ENCODE measurements around the gene RACGAP1. TPM values are rescaled to one million over a fixed set of nuclear protein-coding genes. Genes with fewer than 3 reads are reported as not detected.

Gene RACGAP1
- total and polyA plus RNA-seq, 2 of the 4 experiments (the other 2 are of a cell fraction): 37.9 to 110 TPM

GRCh38 chr12:49976557-49976956, 48.7 kb downstream of the RACGAP1 start:
- H2BK20ac ChIP-seq (ENCODE audit: low read depth, low read length): no peak overlapping the region
- H3K56ac ChIP-seq (ENCODE audit: extremely low read depth, insufficient read depth, low read length): no peak overlapping the region
- no peak overlapping the region for H2AK5ac ChIP-seq (ENCODE audit: low read depth, low read length)
- H3K79me1 ChIP-seq (ENCODE audit: low read depth in 1 of 2, low read length in 2 of 2): no peaks in the 10 kb centered on the region
- no peaks in the 10 kb centered on the region for H3K9me3 ChIP-seq (ENCODE audit: control insufficient read depth, insufficient read depth, low read length)
- POLR2A ChIA-PET (ENCODE audit: unreplicated experiment): no interaction called here
- H3K18ac ChIP-seq (ENCODE audit: low read depth, low read length): no peak overlapping the region
- no peak overlapping the region for H4K91ac ChIP-seq (ENCODE audit: insufficient read depth, low read depth, low read length)
- H2BK120ac ChIP-seq (ENCODE audit: low read depth, low read length): no peak overlapping the region
- dilution Hi-C loops (cut with HindIII; ENCODE audit: low sequenced_read_pairs, unreplicated experiment): no loop called here
- H3K9me1 ChIP-seq (ENCODE audit: insufficient read depth, low read length): no peaks in the 10 kb centered on the region
- no peak overlapping the region for H2AFZ ChIP-seq (replicated peaks; ENCODE audit: low read length, poor library complexity)
- H4K8ac ChIP-seq (ENCODE audit: low read depth in 2 of 2, low read length in 2 of 2): no peak overlapping the region
- DNase-seq (no peak), ATAC-seq (ENCODE audit: low read depth) (no peak)
- WGBS, 2 experiments (ENCODE audit: extremely low coverage in 2 of 2, insufficient read length in 1 of 2): no CpG with 5 or more reads among the region's 2 CpGs
- intact Hi-C loops (cut with micrococcal nuclease): no loop called here
- H3K4ac ChIP-seq (ENCODE audit: low read depth, low read length): no peak overlapping the region
- CTCF ChIA-PET: interaction anchor here (1.2 kb wide), 1 partner anchor 79 kb away, joined by 4 read pairs; no protein-coding TSS in a partner anchor
- TF ChIP-seq, protein P1, sequence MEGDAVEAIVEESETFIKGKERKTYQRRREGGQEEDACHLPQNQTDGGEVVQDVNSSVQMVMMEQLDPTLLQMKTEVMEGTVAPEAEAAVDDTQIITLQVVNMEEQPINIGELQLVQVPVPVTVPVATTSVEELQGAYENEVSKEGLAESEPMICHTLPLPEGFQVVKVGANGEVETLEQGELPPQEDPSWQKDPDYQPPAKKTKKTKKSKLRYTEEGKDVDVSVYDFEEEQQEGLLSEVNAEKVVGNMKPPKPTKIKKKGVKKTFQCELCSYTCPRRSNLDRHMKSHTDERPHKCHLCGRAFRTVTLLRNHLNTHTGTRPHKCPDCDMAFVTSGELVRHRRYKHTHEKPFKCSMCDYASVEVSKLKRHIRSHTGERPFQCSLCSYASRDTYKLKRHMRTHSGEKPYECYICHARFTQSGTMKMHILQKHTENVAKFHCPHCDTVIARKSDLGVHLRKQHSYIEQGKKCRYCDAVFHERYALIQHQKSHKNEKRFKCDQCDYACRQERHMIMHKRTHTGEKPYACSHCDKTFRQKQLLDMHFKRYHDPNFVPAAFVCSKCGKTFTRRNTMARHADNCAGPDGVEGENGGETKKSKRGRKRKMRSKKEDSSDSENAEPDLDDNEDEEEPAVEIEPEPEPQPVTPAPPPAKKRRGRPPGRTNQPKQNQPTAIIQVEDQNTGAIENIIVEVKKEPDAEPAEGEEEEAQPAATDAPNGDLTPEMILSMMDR (conservative IDR thresholded peaks at IDR 0.05; ENCODE audit: low read depth, low read length): no peak
- TF ChIP-seq RCOR1 (IDR thresholded peaks at IDR 0.05; ENCODE audit: insufficient replicate concordance, low read length) (no peak), CHD1 (IDR thresholded peaks at IDR 0.05; ENCODE audit: low read depth, low read length) (no peak), RAD21 (IDR thresholded peaks at IDR 0.05; ENCODE audit: low read length) (no peak), MAFK (IDR thresholded peaks at IDR 0.05; ENCODE audit: low read depth, low read length) (no peak), NFE2L2 (IDR thresholded peaks at IDR 0.05; ENCODE audit: low read depth, low read length) (no peak), POLR2A (IDR thresholded peaks at IDR 0.05; ENCODE audit: low read depth, low read length) (no peak), SMC3 (IDR thresholded peaks at IDR 0.05; ENCODE audit: low read depth, low read length) (no peak), RFX5 (IDR thresholded peaks at IDR 0.05; ENCODE audit: low read depth, low read length) (no peak), CEBPB (IDR thresholded peaks at IDR 0.05; ENCODE audit: low read depth, low read length) (no peak), MXI1 (IDR thresholded peaks at IDR 0.05; ENCODE audit: borderline replicate concordance, low read depth, low read length) (no peak), MAZ (IDR thresholded peaks at IDR 0.05; ENCODE audit: borderline replicate concordance, low read depth, low read length) (no peak), FOS (IDR thresholded peaks at IDR 0.05; ENCODE audit: low read depth, low read length) (no peak), BHLHE40 (IDR thresholded peaks at IDR 0.05; ENCODE audit: low read depth, low read length) (no peak)
- TF ChIP-seq, protein P2, sequence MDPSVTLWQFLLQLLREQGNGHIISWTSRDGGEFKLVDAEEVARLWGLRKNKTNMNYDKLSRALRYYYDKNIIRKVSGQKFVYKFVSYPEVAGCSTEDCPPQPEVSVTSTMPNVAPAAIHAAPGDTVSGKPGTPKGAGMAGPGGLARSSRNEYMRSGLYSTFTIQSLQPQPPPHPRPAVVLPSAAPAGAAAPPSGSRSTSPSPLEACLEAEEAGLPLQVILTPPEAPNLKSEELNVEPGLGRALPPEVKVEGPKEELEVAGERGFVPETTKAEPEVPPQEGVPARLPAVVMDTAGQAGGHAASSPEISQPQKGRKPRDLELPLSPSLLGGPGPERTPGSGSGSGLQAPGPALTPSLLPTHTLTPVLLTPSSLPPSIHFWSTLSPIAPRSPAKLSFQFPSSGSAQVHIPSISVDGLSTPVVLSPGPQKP (IDR thresholded peaks at IDR 0.05; ENCODE audit: borderline replicate concordance, low read depth, low read length): no peak
- TF ChIP-seq, protein P3, sequence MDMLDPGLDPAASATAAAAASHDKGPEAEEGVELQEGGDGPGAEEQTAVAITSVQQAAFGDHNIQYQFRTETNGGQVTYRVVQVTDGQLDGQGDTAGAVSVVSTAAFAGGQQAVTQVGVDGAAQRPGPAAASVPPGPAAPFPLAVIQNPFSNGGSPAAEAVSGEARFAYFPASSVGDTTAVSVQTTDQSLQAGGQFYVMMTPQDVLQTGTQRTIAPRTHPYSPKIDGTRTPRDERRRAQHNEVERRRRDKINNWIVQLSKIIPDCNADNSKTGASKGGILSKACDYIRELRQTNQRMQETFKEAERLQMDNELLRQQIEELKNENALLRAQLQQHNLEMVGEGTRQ (IDR thresholded peaks at IDR 0.05; ENCODE audit: low read depth, low read length): no peak
- H3K27ac ChIP-seq (ENCODE audit: insufficient read depth, low read length): no peak overlapping the region
- in situ Hi-C loops (cut with MboI; ENCODE audit: low sequenced_read_pairs): loop anchor here (10.0 kb wide), 1 partner anchor 198 kb away; no protein-coding TSS in a partner anchor
- H4K20me1 ChIP-seq (ENCODE audit: insufficient read depth, low read length): no peaks in the 10 kb centered on the region
- H3K14ac ChIP-seq (replicated peaks; ENCODE audit: low read depth, low read length): no peak overlapping the region
- H3K4me1 ChIP-seq (ENCODE audit: control insufficient read depth, insufficient read depth, low read length): no peaks in the 10 kb centered on the region
- no peaks in the 10 kb centered on the region for H3K36me3 ChIP-seq (ENCODE audit: control insufficient read depth, insufficient read depth, low read length)
- H2BK5ac ChIP-seq (ENCODE audit: low read depth, low read length, poor library complexity, severe bottlenecking): no peak overlapping the region
- H3K4me2 ChIP-seq (ENCODE audit: low read depth, low read length): no peak overlapping the region
- H4K5ac ChIP-seq (ENCODE audit: low read depth, low read length): no peak overlapping the region
- no peak overlapping the region for H2AK9ac ChIP-seq (replicated peaks; ENCODE audit: low read depth, low read length, poor library complexity)
- peaks cover 10% of the 10 kb centered on the region; the same call in 1 of the 2 replicates for H3K27me3 ChIP-seq (ENCODE audit: control insufficient read depth, insufficient read depth, low read length)
- H2BK15ac ChIP-seq (ENCODE audit: low read depth, low read length): no peak overlapping the region
- BruUV-seq (replicated peaks): no TSS peak
- no peak overlapping the region for H3K9ac ChIP-seq (ENCODE audit: low read depth, low read length)
- no peak overlapping the region for H3K23ac ChIP-seq (ENCODE audit: low read depth, low read length)
- no peak overlapping the region for H3K4me3 ChIP-seq (ENCODE audit: insufficient read depth, low read depth, low read length)

All from IMR-90 (cell line).